HG02852 (cell line): ENCODE measurements around the gene TRIM28.
A peak's percentile ranks its signal among the peaks of the same experiment; 100 is the strongest.
"Not testable (repeated sequence)": the region's sequence is repeated elsewhere in the genome, so short reads cannot be mapped to it uniquely, and the experiment has no call there.

ENCODE experiments used
- ATAC-seq: cut with Tn5 transposase; IDR thresholded peaks from one replicate; pipeline ENCODE4 v1.9.1; 2021; ENCODE audit warnings: mild to moderate bottlenecking, moderate library complexity; ENCODE audit not compliant: unreplicated experiment

TRIM28 gene

DNA sequence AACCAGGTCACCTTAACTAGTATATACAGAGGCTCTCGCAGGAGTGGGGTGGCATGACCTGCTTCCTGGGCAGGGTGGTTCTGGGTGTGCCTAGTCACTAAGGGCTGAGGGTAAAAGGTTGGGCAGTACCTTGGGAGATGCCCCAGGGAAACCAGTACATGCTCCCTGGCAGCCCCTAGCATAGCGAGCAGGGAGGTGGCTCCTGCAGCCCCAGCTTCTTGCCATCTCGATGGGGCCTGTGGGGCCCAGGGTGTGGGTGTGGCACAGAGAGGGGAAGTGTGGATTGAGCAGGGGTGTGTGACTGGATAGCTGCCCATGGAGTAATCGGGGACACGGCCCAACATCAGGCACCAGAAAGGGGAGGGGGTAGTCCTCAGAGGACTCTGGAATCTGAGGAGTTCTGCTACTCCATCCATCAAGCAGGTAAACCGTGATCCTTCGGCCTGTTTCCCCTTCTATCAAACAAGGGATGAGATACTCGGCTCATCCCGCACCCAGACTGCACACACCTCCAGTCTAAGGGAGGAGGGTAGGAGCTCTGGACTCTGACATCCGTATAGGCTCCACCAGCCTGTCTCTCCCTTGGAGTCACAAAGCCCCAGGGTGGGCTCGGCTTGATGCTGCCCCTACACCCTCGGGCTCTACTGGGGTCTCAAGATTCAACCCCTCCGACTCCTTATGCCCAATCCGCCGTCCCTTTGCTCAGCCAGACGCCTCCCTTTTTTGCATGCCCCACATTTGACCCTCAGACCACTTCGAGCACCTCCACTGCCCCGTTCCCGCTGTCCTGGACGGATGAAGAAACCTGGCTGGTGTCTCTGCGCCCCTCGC lies 25.4 kb upstream of the TRIM28 start:
- no peak for ATAC-seq

- ATAC-seq = no peak
Observed at GRCh38 chr19:58519087-58519354, 24.8 kb upstream of the TRIM28 start.

GRCh38 chr19:58519355-58520256 lies 24.3 kb upstream of the TRIM28 start, which contains the start of gene ZBTB45:
TSS of gene ZBTB45 (minus strand) at chr19:58519810. CDS start at chr19:58517673, 2,137 bp downstream.
- peak; percentile 83 for ATAC-seq

GRCh38 chr19:58520257-58520599 lies 23.6 kb upstream of the TRIM28 start:
- ATAC-seq = no peak

DNA sequence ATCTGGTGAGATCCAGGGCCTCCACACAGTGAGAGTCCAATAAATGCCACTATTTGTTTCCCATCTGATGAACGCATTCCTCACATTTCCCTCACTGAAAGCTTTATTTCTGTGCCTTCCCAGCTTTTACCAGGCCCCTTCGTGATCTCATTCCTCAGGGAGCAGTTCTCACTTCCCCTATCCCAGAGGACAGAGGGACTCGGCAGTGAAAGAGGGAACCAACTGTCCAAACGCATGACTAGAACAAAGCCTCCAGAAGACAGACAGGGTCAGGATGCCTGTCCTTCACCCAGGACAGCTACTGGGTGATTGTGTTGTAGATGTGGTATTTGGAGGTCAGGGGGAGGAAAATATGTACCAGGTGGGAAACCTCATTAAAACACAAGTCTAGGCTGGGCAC lies 22.2 kb upstream of the TRIM28 start:
- ATAC-seq = no peak

- ATAC-seq = no peak
Observed at GRCh38 chr19:58522709-58523108, 21.2 kb upstream of the TRIM28 start.

GRCh38 chr19:58529405-58529804 lies 14.5 kb upstream of the TRIM28 start:
- ATAC-seq = no peak

DNA sequence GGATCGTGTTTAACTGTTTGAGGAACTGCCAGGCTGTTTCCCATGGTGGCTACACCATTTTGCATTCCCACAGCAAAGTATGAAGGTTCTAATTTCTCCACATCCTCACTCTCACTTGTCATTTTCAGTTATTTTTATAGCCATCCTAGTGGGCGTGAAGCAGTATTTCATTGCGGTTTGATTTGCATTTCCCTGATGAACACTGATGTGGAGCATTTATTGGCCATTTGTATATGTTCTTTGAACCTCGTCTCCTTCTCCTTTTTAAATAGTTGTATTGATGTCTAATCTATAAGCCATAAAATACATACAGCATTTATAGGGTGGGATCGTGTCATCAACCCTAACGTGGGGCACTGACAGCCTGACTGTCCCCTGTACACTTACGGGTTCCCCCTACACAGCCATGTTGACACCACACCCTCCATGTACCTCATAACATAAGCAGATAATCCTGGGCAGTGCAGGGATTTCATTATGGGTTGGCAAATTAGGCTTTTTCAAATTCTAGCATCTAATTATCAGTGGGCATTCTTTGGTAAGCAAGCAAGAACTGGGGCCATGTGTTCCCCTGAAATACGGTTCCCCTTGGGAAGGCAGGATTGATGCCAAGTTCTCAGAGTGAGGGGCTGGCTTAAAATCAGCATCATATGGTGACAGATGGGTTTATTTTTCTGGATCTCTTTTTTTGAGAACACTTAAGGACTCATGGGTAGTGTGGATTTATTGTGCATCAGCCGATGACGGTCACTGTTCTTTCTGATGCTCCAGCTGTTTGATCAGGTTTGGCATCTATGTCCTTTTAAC lies 12.6 kb upstream of the TRIM28 start:
- no peak for ATAC-seq

GRCh38 chr19:58535857-58536256 lies 8.0 kb upstream of the TRIM28 start:
- no peak for ATAC-seq

GRCh38 chr19:58536852-58537798 lies 6.7 kb upstream of the TRIM28 start:
- no peak for ATAC-seq

DNA sequence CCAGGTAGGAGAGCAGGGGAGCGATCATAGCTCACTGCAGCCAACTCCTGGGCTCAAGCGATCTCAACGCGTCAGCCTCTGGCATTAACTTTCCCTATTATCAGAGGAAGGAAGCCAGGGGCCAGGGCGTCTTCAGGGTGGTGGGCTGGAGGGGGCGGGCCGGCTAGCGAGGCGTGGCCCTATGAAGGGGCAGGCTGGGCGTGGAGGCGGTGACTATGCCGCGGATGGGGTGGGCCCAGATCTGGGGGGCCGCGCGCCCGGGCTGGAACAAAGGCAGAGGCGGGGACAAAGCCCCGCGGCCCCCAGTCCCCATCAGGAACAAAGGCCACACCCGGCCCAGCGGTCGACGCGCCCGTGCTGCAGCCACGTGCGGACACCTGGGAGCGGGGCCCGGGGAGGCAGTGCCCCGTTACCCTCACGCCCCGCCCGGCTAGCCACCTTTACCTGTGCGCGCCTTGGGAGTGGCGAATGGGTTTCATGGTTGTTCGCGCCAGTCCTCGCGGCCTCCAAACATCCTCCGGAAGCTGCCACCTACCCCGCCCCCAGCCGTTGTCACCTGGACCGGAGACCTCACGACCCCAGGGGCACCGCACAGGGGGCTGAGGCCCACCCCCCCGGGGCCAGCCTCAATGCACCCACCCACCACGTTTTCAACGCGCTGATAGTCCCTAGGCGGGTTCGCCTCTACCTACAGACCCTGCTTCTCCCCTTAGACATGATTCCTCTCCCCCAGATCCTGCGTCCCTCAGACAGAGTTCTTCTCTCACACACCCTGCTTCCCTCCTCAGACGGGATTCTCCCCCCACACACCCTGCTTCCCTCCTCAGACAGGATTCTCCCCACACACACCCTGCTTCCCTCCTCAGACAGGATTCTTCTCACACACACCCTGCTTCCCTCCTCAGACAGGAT lies 5.4 kb upstream of the TRIM28 start:
- ATAC-seq = no peak

DNA sequence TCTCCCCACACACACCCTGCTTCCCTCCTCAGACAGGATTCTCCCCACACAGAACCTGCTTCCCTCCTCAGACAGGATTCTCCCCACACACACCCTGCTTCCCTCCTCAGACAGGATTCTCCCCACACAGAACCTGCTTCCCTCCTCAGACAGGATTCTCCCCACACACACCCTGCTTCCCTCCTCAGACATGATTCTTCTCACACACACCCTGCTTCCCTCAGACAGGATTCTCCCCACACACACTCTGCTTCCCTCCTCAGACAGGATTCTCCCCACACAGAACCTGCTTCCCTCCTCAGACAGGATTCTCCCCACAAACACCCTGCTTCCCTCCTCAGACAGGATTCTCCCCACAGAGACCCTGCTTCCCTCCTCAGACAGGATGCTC lies 4.7 kb upstream of the TRIM28 start:
- ATAC-seq = not testable (repeated sequence)

DNA sequence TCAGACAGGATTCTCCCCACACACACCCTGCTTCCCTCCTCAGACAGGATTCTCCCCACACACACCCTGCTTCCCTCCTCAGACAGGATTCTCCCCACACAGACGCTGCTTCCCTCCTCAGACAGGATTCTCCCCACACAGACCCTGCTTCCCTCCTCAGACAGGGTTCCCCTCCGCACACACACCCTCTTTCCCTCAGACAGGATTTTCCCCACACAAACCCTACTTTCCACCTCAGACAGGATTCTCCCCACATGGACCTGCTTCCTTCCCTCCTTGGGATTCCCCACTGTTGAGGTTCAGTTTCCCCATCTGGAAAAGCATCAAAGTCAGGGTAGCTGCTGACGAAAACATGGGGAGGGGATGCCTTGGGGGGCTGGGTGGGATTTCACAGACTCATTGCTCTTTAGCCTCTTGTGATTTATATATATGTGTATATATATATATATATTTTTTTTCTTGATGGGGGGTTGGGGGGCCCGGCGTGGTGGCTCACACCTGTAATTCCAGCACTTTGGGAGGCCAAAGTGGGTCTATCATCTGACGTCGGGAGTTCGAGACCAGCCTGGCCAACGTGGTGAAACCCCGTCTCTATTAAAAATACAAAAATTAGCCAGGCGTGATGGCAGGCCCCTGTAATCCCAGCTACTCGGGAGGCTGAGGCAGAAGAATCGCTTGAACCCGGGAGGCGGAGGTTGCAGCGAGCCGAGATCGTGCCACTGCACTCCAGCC lies 1.1 kb upstream of the TRIM28 start:
- ATAC-seq = not testable (repeated sequence)

DNA sequence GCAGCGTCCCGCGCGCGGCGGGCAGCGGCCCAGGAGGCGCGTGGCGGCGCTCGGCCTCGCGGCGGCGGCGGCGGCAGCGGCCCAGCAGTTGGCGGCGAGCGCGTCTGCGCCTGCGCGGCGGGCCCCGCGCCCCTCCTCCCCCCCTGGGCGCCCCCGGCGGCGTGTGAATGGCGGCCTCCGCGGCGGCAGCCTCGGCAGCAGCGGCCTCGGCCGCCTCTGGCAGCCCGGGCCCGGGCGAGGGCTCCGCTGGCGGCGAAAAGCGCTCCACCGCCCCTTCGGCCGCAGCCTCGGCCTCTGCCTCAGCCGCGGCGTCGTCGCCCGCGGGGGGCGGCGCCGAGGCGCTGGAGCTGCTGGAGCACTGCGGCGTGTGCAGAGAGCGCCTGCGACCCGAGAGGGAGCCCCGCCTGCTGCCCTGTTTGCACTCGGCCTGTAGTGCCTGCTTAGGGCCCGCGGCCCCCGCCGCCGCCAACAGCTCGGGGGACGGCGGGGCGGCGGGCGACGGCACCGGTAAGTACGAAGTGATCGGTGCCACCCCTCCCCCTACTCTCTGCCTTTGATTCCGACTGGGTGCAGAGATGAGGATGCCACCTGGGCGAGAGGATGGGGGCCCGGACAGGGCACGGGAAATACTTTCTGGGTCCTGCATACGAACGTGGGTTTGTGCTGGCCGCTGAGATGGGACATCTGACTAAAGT lies 874 bp downstream of the TRIM28 start:
- peak; percentile 57 for ATAC-seq

DNA sequence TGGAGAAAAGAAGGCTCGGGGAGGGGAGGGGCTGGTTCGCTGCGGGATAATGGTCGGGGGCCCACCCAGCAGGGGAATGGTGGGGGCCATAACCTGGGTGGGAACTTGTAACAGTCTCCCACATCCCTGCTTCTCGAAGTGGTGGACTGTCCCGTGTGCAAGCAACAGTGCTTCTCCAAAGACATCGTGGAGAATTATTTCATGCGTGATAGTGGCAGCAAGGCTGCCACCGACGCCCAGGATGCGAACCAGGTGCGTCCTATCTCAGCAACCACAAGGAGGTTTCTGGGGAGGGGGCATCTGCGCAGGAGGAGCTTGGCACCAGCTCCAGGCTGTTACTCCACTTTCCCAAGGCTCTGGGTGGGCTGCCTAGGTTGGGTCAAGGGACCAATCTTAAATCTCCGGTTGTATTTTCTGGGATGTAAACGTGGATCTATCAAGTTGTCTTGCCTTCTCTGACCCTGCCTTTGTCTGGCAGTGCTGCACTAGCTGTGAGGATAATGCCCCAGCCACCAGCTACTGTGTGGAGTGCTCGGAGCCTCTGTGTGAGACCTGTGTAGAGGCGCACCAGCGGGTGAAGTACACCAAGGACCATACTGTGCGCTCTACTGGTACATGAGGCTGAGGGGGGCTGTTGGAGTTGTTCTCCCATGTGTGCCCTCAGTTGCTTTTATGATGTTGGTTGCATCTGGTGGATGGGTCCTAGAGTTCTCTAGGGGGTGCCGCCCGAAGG lies 1.6 kb downstream of the TRIM28 start:
- no peak for ATAC-seq

DNA sequence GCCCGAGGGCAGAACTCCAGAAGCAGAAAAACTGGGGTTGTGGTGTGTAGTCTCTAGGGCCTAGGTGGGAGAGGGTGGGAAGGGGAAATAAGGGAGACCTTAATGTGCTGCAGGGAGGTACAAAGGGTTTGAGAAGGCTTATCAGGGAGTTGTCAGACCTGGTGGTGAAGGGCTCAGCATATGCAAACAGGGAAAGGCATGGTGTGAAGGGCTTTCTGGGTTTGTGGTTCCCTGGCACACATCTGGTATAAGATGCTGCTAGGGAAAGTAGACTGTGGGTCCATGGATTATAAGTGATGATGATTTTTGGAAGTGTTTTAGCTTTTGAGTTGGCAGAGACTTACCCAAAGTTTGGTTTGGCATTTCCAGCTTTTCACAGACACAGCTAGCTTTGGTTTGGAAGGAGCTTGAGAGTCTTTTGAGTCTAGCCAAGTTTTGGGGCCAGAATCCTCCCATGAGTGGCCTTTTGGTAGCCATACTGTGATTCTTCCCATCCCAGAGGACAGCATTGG lies 2.2 kb downstream of the TRIM28 start:
- ATAC-seq = no peak
